ENCODE results near the gene PARD3. TPM values are rescaled to one million over a fixed set of nuclear protein-coding genes. Genes with fewer than 3 reads are reported as not detected.

Gene PARD3
- total RNA-seq, 1 donor: 42.1 TPM

DNA sequence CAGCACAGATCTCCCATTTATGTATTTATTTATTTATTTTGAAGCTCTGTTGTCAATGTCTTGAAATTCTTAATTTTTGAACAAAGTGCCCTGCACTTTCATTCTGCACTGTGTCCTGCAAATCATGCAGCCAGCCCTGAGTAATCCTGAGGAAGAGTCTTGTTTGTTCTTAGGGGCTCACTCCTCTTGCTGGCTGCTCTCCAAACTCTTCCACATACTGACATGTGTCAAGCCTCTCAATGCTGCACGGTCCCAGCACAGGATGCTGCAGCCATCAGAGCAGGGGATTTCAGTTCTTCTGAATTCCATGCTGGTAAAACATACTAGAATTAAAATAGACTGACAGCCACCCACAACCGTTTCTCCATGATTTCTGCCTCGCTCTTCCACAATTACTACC lies 207.2 kb downstream of the PARD3 start:
- DNase-seq (ENCODE audit: low read depth): no peak
- no peak for TF ChIP-seq CTCF (IDR thresholded peaks at IDR 0.05; ENCODE audit: insufficient read depth, low read length)
- no peak overlapping the region for H3K4me3 ChIP-seq (ENCODE audit: low read depth, low read length)

DNA sequence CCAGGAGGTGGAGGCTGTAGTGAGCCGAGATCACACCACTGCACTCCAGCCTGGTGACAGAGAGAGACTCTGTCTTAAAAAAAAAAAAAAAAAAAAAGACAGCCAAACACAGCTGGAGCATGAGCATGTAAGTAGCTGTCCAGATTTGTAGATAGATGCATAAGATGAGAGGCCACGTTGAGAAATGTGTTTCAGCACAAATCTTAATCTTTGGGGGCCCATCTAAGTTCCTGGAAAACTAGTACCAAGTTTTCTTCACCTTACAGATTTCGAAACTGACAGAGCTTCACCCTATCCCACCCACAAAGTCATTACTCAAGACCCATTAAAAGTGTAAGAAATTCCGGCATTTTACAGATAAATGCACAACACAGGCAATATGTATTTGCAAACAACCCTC lies 208.2 kb downstream of the PARD3 start:
- DNase-seq (ENCODE audit: low read depth): no peak
- H3K4me3 ChIP-seq (ENCODE audit: low read depth, low read length): no peak overlapping the region
- TF ChIP-seq CTCF (IDR thresholded peaks at IDR 0.05; ENCODE audit: insufficient read depth, low read length): no peak

GRCh38 chr10:34602478-34602877 lies 212.6 kb downstream of the PARD3 start:
- no peak overlapping the region for H3K4me3 ChIP-seq (ENCODE audit: low read depth, low read length)
- DNase-seq (ENCODE audit: low read depth): no peak
- no peak for TF ChIP-seq CTCF (IDR thresholded peaks at IDR 0.05; ENCODE audit: insufficient read depth, low read length)

DNA sequence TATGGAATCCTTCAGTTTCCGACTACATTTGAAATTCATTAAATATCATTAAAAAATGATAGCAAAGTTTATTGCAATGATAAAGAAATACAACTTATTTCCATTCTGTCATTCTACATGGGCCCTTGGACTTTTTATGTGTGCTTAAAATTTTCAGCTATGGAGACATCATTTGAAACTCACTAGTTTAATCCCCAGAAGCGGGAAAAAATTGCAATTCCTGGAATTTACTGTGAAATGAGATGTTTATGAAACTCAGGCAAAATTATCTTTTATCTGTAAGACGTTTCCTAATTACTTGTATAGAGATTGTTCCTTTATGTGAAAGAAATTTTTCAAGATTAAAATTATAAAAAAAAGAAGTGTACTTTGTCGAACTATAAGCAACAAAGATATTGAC lies 213.4 kb downstream of the PARD3 start:
- no peak for DNase-seq (ENCODE audit: low read depth)
- H3K4me3 ChIP-seq (ENCODE audit: low read depth, low read length): no peak overlapping the region
- no peak for TF ChIP-seq CTCF (IDR thresholded peaks at IDR 0.05; ENCODE audit: insufficient read depth, low read length)

DNA sequence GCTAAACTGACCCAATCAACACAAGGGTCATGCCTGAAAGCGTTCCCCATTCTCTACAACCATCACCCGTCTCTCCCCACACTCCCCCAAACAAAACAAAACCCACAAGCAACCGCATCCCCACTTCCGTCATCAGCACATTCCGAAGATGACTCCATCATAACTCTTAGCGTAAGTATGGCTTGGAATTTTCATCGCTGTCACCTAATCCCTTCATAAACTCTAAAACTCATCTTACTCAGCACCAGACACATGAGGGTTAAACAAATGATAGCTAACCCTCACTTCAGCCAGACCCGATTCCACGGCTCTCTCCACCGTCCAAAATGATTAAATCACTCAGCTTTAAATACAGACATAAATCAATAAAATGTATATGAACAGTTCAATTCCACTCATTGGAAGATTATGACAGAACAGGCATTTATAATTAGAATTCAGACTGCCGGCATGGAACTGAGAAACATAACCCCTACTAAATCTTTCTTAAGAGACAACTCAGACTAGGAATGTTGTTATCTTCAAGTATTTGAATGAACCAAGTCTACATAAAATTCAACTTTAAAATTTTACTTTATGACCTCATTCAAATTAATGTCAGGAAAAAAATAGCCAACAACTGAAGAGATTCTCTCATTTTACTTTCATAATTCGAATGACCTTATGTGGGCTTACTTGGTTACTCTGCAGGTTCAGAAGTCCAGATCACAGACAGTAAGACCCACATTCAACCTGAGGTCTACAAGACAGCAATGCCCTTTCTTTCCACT lies 215.9 kb downstream of the PARD3 start:
- no peak overlapping the region for H3K4me3 ChIP-seq (ENCODE audit: low read depth, low read length)
- no peak for TF ChIP-seq CTCF (IDR thresholded peaks at IDR 0.05; ENCODE audit: insufficient read depth, low read length)
- no peak for DNase-seq (ENCODE audit: low read depth)

GRCh38 chr10:34596351-34596750 lies 218.7 kb downstream of the PARD3 start:
- no peak overlapping the region for H3K4me3 ChIP-seq (ENCODE audit: low read depth, low read length)
- no peak for DNase-seq (ENCODE audit: low read depth)
- TF ChIP-seq CTCF (IDR thresholded peaks at IDR 0.05; ENCODE audit: insufficient read depth, low read length): no peak

GRCh38 chr10:34593930-34594329 lies 221.2 kb downstream of the PARD3 start:
- DNase-seq (ENCODE audit: low read depth): no peak
- TF ChIP-seq CTCF (IDR thresholded peaks at IDR 0.05; ENCODE audit: insufficient read depth, low read length): no peak
- no peak overlapping the region for H3K4me3 ChIP-seq (ENCODE audit: low read depth, low read length)
